Hepatic stellate cell (primary cell): Measurements from ENCODE around the gene CRAMP1.

Experiments
- DNase-seq: peaks from one replicate; pipeline ENCODE4 v3.0.0; 2011; ENCODE audit warnings: low spot score

The CRAMP1 gene

GRCh38 chr16:1601489-1601888 lies 10.7 kb upstream of the CRAMP1 start:
- DNase-seq: no peak

DNA sequence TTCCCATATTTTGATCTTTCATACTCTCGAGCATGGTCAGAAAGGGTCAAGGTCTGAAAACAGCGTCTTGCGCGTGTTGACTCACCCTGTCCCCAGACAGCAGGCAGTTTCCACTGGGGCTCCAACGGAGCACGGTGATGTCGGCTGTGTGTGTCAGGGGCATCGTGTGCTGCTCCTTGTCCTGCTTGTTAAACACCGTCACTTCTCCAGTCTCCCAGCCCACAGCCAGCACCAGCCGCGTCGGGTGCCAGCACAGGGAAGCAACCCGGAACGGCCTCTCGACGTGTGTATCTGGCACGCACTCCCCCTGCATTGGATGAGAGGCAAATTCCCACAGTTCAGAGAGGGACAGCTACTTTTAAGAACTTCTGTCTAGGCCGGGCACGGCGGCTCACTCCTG lies 9.9 kb upstream of the CRAMP1 start:
- no peak for DNase-seq

DNA sequence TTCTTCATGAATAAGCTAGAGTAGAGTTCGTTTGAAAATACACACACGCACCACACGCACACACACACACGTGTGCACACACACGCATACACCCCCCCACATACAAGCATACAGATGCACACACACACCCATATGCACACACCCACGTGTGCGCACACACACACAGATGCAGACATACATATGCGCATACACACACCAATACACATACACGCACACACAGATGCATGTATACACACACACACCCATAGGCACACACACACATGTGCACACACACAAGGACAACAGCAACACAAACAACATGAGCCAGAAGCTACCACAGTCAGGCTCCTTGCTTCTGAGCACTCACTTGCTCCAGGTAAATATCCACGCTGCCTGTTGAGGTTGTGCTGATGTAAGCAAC lies 5.4 kb upstream of the CRAMP1 start:
- no peak for DNase-seq

- DNase-seq: no peak
Observed at GRCh38 chr16:1607971-1608370, 4.2 kb upstream of the CRAMP1 start.

DNA sequence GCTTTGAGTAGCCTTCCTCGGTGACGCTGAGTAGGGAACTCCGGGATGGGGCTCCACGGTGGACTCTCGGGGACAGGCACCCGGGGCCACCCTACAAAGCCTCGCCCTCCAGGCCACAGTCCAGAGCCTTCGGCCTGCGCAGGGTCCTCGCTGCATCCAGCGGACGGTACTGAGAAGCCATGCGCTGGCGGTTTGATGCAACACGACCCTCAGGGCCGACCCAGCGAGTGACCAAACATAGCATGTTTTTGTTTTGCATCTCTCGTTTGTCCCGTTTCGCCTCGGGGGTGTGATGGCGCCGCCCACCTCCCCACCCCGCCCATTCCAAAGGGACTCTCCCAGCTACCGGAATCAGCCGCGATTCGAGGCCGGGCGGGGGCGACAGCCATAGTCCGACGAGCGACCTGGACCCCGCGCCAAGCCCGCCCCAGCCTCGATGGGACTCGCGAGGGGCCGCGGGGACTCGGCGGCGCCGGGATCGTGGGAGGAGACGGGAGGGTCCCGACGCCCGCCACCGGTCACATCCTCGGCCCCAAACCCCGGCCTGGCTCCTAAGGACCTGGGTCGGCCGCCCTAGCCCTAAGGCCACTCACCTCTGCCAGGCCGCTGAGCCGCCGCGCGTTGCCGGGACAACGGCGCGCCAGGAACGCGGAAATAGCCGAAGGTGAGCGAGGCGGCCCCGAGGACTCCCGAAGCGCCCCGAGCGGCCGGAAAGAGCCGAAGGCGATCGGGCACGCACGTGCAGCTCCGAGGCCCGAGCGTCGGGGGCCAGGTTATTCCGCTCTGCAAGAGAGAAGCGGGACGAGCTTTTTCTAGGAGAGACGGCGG lies 1.9 kb upstream of the CRAMP1 start:
- peak; percentile 88 for DNase-seq

GRCh38 chr16:1610899-1611632 lies 1.1 kb upstream of the CRAMP1 start:
- DNase-seq: no peak

GRCh38 chr16:1613211-1613622 lies 1.1 kb downstream of the CRAMP1 start:
- DNase-seq: peak; percentile 22

DNA sequence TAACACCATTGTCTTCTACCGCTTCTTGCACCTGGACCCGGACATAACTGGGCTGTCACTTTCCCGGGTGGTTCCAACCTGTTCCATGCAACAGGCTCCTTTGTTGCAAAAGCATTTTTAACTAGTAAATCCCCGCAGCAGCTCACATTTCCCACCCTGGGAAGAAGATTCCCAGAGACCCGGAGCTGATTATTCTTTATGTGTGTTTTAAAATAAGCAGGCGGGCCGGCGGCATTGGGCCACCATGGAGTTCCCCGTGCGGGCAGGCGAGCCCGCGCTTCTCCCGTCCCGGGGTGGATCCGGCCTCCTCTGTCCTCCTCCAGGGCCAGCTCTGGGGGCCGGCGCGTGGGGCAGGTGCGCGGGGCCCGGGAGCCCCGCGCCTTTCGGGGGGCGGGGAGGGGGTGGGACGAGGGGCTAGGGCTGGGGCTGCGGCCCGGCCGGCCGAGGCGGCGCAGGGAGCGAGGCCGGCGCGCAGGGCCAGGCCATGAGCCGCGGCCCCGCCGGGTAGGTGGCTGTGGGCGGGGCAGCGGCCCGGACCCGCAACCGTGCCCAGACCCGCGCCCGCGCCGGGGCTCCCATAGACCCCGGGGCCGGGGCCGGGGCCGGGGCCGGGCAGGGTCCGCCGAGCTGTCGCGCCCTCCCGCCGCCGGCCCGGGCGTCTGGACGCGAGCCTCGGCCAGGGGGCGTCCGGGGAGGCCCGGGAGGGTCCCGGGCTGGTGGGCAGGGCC lies 1.7 kb downstream of the CRAMP1 start:
- DNase-seq: peak; percentile 34

DNA sequence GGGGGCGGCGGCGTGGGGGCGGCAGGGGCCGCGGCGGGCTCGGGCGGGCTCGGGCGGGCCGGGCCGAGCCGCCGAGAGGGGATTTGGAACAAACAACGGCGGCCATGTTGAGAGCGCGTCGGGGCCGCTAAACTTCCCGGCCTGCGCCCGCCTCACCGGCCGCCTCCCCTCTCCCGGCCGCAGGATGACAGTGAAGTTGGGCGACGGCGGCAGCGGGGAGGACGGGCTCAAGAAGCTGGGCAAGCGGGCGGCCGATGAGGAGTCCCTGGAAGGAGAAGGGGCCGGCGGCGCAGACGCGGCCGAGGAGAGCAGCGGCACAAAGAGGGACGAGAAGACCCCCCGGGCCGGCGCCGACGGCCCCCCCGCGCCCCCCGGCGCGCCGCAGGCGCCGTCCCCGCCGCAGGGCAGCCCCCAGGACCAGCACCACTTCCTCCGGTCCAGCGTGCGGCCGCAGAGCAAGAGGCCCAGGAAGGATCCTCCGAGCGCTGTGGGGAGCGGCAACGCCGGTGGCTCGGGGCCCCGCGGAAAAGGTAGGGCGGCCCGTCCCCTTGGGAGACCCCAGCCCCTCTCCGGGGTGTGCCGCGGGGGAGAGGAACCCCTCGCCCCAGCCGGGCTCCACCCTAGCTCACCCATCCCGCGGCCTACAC lies 2.4 kb downstream of the CRAMP1 start:
- peak; percentile 82 for DNase-seq

DNA sequence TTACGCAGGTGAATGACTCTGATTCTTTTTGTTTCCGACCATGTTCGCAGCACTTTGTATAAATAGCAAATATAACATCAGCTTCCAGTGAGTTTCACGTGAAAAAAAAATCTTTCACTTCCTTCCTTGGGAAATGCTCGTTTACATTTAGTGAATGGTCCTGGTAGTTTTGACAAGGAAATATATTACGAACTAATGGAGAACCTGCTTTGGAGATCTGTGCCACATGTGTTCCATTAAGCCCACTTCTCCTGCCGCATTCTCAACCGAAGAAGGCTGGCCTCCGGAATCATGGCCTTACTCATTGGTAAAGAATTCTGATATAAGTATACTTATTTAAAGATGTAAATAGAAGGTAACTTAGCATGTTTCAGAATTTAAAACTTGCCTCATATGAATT lies 3.6 kb downstream of the CRAMP1 start:
- no peak for DNase-seq

DNA sequence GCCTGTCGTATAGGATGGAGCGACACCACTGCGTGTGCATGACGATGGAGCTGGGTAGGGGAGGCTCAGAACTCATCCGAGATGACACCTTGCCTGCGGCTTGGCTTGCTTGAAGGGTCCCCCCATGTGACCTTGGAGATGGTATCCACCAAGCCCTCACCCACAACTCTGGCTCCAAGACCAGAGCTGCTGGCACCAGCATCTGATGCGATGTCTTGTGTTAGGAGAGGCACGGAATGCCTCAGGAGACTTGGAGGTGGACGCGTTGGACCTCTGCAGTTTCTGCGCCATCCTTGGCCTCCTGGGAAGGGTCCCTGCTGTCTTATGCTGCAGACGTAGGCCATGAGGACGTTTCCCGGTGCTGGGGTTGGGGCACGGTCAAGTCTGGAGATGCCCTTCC lies 7.8 kb downstream of the CRAMP1 start:
- DNase-seq: no peak

- DNase-seq: no peak
Observed at GRCh38 chr16:1620391-1620790, 8.2 kb downstream of the CRAMP1 start.

DNA sequence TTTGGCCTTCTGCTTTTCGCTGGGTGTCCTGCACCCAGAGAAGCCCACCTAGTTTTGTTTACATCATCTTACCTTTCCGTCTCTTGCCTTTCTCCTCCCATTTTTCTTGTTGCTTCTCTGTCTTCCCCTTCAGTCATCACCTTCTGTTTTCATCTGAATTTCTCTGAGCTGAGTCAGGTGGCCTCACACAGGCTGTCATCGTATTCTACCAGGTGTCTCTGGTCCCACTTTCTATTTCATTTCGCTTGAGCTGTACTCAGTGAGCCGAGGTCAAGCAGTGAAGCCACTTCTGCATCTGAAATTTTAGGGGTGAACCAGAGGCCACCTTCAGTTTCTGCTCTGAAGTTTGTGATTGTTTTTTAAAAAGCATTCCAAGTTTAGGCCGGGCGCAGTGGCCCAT lies 9.7 kb downstream of the CRAMP1 start:
- DNase-seq: no peak

DNA sequence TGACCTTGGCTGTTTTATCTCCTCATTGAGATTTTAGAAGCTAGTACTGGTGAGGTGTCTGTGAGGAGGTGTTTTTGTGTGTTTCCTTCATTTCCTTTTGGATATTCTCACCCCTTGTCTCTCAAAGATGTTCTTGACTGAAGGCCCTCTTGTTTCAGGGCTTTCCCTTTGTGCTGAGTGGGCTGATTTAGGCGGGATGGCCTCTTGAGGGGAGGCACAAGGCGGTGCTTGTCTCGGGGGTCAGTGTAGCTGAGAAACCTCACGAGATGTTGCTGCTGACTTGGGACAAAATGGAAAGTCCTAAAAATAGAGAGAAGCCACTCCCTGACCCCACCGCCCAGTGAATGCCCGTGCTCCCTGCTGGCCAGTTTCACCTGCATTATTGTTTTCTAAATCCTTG lies 14.2 kb downstream of the CRAMP1 start:
- DNase-seq: no peak

GRCh38 chr16:1626776-1627175 lies 14.6 kb downstream of the CRAMP1 start:
- no peak for DNase-seq

GRCh38 chr16:1630450-1631213 lies 18.5 kb downstream of the CRAMP1 start:
- no peak for DNase-seq

DNA sequence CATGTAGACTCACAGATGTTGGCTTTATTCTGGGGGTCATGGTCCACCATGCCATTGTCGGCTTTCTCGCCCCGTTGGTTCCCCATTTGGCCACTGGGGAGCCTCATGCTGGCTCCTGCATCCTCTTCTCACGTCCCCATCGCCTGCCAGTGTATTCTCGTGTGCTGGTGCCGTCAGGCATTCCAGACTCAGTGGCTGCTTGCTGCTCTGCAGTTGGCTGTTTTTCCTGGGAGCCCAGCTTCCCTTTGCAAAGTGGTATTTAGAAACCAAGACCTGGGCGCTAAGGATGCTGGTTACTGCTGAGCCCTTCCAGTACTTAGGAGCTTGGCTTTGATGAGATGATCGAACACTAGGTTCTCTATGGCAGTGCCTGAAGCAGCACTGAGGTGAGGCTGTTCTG lies 19.1 kb downstream of the CRAMP1 start:
- DNase-seq: no peak

DNA sequence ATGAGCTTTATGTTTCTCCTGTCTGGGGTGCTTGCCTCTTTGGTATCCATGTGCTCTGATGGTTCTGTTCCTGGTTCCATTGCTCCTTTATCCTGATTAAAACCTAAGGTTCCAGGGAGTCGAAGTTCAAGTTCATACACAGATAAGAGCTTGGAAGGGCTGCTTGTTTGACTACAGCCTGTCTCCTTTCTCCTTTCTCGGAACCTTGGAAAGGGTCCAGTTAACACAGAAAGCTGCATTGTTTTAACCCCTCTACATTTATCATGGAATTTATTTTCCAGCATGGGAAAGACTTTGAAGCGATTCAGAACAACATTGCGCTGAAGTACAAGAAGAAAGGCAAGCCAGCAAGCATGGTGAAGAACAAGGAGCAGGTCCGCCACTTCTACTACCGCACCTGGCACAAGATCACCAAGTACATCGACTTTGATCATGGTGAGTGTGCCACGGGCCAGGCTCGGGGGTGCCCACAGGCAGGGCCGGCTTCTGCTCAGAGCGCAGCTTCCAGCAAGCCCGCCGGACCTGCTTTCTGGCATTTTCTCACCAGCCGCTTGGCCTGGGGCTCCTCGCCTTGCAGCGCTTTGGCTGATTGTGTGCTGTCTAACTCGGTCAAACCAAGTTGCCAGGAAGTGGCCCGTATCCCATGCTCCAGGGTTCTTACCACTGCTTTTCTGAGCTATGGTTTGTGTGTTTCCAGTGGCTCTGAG lies 19.9 kb downstream of the CRAMP1 start:
- DNase-seq: no peak

- no peak for DNase-seq
Observed at GRCh38 chr16:1632638-1632970, 20.4 kb downstream of the CRAMP1 start.

DNA sequence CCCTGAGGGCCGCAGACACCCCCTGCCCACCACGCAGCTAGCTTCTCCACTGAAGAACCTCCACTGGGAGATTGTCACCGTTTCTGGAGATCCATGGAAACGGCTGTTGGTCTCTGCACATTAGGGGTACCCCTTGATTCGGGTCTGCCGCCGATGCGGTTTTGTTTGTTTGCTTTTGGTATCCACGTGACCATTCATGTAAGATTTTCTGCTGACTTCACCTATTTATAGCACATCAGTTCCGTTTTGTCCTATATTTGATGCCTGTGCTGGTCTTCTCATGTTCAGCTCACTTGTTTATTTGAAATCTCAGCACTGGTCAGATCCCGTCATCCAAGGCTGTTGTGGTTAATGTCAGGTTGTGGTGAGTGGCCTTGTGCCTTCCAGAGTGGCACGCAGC lies 21.1 kb downstream of the CRAMP1 start:
- no peak for DNase-seq

DNA sequence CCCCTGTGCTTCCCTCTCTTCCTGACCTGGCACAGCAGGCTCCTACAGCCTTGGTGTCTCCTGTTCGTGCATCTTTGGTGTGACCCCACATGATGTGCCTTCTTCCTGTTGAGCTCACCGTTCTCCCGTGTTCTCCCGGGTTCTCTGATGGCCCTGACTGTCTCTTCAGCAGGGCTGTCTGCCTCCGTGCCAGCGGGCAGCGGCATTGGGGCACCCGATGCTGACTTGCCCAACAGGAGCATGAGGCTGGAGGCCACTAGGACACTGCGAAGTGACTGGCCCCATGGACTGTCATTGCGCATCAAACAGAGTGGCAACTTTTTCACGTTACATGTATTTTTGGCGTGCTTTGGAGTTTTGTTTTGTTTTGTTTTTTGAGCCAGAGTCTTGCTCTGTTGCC lies 22.4 kb downstream of the CRAMP1 start:
- no peak for DNase-seq
